GM04504 (cell line): ENCODE data around the gene SFRP5.

Source experiments
- DNase-seq: peaks from one replicate; pipeline ENCODE4 v3.0.0-alpha.2; 2012; ENCODE audit warnings: low read depth

SFRP5 gene

DNA sequence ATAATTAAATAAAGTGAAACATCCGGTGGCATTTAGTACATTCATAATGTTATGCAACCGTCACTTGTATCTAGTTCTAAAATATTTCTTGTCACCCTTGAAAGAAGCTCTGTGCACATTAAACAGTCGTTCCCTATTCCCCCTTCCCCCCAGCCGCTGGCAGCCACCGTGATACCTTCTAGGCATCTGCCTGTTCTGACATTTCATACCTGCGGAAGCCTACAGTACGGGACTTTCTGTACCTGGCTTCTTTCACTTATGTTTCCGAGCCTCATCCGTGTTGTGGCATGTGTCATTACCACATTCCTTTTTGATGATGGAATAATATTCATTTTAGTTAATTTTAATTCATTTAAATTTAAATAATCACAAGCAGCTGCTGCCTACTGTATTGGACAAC is 13.9 kb upstream of the SFRP5 start:
- no peak for DNase-seq

DNA sequence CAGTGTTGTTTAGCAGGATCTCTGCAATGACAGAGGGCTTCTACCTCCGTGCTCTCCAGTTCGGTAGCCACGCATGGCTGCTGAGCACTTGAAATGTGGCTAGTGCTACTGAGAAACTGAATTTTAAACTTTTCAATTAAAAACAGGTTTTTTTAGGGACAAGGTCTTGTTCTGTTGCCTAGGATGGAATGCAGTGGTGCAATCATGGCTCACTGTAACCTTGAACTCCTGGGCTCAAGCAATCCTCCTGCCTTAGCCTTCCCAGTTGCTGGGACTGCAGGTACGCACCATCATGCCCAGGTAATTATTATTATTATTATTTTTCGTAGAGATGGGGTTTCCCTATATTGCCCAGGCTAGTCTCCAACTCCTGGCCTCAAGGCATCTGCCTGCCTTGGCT is 13.4 kb upstream of the SFRP5 start:
- no peak for DNase-seq

DNA sequence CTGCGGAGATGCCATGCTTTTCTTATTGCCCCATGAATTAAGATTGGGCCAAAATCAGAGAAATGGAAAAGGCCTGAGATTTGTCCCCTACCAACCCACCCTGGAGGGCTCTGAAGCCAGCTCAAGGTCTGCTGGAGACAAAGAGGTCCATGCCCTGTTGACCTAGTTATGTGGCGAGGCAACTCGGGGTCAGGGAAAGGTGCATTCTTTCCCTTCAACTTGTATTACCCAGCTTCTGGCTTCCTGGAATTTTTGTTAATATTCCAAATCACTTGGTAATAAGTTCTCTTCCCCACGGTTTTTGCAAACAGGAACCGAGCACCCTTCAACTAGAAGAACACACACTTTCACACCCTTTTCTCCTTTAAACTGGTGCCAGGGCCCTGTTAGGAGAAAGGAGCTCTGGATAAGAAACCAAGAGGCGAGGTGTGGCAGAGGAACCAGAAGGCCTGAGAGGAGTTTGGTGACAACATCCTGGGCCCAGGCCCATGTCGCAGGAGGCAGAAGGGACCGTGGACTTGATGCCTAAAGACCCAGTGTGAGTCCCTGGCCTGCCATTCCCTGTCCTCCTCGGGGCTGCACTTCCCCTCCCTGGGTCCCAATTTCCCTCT is 12.5 kb upstream of the SFRP5 start:
- no peak for DNase-seq

DNA sequence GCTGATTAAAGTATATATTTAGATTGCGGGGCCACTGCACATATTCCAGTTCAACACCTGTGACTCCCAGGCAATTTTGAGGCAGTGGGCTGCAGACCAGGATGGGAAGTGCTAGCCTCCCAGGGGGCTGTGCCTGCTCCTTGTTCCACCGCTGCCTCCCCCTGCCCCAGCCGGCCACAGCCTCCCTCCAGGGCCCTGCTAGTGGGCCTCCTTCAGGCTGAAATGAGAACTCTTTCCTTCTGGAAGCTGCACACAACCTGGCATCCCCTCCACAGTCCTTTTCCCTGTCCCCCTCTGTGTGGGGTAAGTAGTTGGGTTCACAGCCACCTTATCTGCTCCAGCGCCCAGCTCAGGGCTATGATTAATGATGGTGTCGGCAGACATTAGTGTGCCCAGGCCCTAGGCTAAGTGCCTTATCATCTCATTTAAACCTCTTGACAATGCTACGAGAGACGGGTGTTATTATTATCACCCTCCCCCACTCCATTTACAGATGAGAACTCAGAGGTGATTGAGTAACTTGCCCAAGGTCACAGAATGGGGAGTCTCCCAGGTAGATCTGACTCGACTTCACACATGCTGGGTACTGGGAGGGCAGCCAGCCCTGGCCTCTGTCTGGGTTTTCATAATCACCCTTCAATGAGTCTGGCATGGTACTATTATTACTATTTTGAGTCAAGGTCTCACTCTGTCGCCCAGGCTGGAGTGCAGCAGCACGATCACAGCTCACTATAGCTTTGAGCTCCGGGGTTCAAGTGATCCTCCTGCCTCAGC is 10.8 kb upstream of the SFRP5 start:
- no peak for DNase-seq

DNA sequence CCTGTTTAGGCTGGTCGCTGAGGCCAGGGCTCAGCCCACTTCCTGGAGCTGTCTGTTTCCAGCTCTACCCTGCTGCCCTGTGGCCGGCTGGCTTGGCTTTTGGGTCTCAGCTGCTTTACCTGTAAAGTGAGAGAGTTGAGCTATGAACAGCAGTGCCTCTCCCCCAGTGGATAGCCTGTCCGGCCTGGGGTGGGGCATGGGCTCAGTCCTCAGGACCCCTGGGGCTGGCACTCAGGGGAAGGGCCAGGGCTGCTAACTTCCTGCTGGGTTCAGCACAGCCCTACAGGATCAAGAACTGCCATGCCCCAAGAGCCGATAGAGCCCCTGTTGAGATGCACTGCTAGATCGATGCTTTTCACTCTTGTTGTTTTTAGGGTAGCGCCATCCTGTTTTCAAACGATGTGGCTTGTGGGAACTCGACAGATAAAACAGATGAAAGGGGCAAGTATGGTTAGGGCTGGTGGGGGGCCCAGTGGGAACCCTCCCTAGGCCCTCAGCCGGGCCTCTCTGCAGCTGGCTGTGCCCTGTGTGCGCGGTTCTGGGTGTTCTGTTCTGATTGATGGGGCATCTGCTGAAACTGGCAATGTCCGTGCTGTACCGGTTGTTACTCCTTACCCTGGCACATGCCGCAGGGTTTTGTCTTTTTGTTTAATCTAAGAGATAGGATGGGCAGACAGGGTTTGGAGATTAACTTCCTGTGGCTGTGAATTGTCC is 10.0 kb upstream of the SFRP5 start:
- DNase-seq = no peak

DNA sequence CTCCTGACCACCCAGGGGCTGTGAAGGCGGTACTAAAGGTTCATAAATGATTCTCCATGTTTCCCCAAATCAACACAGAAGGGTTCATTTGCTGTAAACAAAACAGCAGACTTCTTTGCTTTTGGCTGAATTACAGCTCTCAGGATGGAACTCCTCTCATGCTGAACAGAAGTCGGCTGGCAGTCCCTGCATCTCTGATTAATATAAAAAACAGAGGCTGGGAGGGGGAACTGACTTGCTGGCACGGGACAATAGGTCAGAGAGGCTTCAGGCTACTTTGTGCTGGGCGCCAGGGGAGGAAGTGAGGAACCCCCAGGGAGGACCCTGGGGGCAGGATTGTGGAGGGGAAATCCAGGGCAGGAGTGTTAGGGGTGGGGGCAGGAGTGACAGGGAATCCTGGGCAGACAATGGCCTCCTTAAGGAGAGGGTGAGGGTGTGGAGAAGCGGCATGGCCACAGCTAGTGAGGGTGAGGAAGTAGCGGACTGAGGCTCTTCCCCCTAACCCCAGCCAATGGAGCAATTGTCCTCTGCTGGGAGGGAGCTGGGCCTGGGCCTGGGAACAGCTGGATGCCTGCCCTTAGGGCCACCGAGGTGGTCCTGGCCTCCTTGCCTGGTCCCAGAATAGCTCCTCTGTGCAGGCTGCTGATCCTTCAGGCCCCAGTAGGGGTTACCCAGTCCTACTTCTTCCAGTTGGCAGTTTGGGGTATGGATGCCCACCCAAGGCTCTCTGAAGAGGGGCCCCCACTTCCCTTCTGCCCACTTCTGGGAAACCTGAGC is 9.2 kb upstream of the SFRP5 start:
- DNase-seq = no peak

DNA sequence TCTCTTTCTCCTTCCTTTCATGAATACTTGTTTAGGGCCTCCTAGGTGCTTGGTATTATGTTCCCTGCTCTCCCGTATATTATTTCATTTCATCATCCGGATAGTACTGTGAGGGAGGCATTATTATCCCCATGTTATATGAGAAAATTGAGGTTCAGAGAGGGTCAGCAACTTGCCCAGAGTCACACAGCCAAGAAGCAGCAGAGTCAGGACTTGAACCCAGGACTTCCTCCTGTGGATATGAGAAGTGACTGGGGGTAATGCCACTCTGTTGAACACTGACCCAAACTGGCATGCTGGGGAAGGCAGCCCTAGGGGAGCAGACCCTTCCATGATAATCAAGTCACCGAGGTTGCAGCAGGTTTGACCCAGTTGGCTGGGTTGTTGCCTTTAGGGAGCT is 8.2 kb upstream of the SFRP5 start:
- no peak for DNase-seq

DNA sequence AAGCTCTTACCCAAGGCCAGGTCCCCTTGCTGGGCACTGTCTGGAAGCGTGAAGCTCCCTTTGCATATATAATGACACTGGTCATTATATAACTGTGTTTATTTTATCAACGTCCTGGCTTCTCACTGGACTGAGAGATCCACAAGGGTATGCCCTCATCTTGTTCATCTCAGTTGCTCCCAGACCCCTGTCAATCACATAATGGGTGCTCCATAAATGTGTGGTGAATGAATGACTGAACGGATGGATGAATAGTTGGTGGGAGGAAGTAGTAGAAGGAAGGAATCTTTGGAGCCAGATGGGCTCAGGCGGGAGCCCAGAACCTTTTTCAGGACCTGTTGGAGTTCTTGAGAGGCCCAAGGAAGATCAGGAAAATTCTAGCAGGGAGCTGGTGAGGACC is 7.7 kb upstream of the SFRP5 start:
- DNase-seq = no peak

DNA sequence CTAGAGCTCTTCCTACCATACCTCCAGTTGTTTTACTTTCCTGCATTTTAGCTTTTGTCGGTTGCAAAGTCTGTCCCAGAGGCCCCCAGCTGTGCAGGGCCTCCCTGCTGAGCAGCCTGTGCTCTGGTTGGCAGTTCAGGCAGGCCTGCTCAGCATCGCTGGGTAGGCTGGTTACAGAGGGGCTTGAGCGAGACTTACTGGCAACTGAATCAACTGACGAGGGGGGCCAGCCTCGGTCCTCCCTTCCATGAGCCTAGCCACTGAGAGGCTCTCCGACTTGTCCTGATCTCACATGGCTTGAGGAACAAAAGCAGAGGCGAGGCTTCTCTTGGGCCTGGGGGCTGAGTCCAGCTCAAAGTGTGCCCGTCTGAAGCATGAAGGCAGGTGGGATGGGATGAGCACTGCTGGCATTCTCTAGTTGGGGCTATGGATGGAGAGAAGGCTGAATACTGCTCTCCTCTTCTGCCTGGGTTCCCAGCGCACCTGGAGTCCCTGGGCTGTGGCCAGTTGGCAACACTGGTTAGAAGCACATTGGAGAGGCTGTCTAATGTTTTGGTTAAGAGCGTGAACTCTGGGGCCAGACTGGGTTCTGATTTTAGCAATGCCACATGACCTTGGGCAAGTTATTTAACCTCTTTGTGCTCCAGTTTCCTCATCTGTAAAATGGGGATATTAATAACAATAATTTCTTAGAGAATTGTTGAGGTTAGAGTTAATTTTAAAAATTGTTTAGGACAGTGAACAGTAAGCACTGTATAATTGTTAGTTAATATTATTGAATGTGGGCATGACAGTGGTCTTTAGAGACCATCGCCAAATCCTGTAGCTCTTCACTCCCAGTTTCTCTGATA is 6.9 kb upstream of the SFRP5 start:
- DNase-seq = no peak

DNA sequence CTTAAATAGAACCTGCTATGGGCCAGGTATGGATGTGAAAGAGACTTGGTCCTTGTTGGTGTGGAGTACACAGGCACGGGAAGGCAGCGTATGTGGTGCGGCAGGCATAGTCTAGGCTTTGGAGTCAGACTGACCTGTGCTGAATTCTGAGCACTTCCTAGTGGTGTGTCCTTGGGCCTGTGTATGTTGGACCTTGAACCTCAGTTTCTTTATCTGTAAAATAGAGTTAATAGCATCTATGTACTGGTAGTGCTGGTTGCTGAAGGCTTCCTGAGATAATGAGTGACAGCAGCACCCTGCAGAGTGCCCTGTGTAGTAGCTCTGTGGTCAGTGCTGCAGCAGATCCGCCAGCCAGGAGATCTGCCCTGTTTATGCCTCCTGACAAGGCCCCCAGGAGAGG is 5.3 kb upstream of the SFRP5 start:
- DNase-seq = no peak

DNA sequence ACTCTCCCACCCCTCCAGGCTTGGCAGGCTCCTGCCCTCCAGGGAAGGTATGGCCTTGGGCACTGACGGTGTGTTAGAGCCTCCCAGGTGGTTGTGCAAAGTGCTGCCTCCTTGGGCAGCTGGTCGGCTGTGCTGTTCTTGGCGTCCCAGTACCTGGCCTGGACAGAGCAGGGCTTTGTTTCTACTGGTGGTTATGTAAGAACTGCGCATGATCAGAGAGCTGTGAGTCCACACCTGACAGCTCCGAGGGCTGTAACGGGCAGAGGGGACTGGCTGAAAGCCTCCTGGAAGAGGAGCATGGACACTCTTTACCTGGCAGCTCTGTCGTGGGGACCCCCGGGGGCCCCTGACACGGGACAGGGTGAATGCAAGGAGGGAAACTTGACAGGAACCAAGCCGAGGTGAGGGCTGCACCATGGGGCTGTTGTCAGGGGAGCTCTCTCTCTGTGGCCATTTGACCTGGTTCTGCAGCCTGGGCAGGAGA is 3.1 kb upstream of the SFRP5 start:
- no peak for DNase-seq

DNA sequence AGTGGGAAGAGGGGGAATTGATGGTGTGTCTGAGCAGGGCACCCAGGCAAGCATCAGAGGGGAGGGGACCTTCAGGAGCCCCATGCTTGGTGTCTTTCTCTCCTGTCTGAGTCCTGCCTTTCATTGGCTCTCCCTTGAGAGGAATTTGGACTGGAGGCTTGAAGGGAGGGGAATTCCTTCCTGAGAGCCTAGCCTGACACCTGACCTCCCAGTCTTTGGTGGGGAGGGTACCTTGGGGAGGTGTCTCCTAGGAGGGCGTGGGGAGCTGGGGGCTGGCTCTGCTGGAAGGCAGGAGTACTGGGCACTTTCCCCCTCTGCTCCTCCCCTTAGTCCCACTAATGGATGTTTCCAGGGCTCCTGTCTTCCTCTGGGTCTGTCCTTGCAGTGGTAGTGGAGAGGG is 1.3 kb upstream of the SFRP5 start:
- no peak for DNase-seq

DNA sequence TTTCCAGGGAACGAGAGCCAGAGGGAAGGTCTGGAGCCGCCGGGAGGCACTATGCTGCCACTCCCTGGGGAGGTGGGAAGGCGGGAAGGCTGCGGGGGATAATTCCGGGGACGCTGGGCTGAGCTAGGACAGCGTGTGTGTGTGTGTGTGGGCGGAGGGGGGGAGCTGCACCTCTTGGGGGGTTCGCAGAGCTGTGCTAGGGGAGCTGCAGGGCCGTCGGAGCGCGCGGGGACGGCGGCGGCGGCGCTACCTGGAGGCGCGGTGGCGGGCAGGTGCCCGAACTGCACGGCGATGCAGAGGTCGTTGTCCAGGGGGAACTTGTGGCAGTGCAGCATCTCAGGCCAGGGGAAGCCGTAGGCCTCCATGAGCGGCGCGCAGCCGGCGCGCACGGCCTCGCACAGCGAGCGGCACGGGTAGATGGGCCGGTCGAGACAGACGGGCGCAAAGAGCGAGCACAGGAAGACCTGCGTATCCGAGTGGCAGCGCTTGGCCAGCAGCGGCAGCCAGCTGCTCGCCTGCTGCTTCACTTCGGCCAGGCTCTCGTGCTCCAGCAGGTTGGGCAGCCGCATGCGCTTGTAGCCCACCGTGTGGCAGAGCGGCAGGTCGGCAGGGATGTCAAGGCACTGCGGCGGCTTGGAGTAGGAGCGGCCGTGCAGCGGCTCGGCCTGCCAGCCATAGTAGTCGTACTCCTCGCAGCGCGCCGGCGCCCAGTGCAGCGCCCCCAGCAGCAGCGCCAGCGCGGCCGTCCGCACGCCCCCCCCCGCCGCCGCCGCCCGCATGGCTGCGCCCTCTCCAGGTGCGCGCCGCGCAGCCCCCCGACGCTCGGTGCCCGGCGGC is 526 bp downstream of the SFRP5 start:
- DNase-seq = peak; percentile 3

DNA sequence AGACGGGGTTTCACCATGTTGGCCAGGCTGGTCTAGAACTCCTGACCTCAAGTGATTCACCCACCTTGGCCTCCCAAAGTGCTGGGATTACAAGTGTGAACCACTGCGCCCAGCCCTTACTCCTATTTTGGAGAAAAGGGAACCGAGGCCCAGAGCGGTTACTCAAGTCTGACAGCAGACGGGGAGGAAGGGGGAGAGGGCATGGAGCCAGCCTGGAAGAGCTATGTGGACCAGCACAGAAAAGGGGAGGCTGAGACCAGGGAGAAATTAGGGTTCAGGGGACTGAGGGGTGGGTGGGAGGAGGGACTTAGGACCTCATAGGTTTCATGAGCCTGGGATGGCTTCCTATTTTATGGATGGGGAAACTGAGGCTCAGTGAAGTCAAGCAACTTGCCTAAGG is 1.5 kb downstream of the SFRP5 start:
- DNase-seq = no peak

DNA sequence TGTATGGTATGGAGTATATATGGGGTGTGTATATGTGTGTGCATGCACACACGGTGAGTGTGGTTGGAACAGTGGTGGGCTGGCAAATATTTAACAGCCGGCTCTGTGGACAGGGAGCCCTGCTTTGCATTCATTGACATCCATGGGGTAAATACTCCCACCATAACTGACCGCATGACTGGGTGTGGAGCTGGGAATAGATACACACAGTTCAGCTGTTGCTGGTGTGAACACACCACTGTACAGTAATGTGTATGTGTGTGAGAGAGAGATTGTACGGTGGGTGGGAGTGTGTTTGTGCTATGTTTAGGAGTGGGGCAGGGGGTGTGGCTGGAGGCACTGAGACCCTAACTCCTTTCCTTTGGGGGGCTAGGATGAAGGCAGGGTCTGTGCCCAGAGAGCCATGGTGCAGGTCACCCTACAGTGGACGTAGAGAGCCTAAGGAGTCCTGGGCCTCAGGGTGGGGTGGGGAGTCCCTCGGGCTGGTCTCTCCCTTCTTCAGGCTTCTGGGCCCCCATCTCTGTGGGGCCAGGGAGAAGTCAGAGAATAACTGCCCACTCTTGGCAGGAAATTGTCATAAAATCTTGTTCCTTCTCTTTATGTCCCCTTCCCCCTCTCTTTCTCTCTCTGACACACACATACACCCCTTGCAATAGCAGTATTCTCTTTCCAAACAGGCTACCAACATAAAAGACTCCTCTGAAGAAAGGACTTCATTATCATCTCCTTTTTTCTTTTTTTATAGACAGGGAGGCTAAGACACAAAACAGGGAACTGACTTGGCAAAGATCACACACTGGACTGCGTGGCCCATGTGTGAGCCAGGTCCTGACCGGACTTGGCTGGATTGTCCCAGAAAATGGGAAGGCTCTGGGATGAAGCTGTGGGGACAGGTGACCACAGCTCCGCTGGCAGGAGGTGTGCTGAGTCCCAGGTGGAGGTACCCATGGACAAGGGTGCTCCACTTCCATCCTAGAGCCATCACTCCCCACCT is 3.2 kb downstream of the SFRP5 start:
- no peak for DNase-seq

DNA sequence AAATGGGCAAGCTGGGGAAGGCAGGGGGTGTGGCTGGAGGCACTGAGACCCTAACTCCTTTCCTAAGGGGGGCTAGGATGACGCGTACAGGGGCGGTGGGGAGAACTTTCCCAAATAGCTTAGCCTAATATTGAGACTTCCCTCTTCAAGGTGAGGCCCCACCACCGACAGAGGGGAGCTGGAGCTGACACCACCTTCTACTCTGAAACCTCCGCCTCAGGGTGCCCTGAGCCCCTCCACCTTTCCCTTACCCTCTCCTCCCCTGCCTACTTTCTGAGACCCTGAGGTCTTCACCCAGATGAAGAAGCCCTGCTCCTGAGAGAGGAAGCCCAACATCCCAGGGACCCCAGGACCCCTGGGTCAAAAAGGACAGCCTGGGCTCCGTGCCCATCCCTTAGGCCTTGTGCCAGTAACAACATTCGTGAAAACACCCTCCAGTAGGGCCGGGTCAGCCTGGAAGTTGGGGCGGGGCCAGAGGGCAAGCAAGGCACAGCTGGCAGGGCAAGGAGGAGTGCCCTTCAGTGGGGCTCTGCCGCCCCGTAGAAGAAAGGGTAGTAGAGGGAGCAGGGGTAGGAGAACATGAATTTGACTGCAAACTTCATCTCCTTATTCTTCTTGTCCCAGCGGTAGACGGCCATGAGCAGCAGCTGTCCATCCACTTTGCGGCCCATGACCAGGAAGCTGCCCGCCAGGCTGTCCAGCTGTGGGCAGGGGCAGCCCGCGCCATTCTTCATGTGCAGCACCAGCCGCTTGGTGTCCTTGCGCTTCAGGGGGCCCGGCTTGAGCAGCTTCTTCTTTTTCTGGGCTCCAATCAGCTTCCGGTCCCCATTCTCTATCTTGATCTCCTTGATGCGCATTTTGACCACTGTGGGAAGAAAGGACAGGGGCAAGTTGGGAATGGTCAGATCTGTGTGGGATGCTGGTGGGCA is 4.5 kb downstream of the SFRP5 start:
- DNase-seq = no peak

DNA sequence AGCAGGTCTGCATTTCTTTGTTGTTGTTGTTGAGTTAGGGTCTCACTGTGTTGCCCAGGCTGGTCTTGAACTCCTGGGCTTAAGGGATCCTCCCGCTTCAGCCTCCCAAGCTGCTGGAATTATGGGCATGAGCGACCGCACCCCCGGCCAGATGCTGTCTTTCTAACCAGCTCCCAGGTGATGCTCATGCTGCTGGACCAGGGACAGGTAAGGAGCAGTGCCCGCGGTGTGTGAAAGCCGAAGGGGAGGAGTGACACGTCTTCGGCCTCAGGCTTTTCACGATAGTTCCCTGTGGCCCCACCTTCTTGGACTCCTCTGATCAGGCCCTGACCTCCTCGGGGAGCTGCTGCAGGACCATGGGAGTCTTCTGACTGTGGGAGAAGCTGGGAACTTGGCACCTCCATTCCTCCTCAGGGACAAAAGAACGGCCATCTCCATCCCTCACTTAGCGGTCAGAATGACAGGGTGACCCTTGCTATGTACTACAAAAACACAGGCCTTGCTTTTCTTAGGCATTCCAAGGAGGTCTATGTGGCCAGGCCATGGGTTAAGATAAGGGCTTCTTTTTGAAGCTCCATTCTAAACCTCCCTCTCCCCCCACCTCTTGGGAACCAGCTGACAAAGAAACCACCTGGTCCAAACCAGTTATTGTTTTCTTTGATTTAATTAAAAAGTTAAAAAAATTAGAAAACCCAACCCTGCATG is 5.5 kb downstream of the SFRP5 start:
- no peak for DNase-seq

DNA sequence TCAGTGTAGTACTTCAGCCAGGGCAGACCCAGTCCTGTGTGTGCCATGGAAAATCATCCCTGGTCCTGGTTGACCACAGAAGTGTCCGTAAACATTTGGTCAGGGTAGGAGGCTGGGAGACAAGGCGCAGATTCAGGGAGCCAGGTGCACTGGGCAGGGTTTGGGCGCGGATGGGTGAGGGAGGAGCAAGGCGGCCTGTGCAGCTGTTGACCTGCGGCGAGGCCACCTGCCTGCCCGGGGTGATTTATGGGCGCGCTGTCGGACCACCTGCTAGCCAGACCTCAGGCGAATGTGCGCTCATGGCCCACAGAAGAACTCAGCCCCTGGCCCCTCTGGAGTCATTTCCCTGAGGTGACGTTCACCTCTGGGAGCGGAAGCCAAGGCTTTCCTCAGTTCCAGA is 6.6 kb downstream of the SFRP5 start:
- DNase-seq = no peak
